Hepatocyte (in vitro differentiated cells): ENCODE results near the gene CDH11. TPM values are rescaled to one million over a fixed set of nuclear protein-coding genes. Genes with fewer than 3 reads are reported as not detected.

Source experiments
- DNase-seq: peaks from one replicate; pipeline ENCODE4 v3.0.0-alpha.2; 2016; ENCODE audit warnings: low spot score
- H2AFZ ChIP-seq: fragments of 200-600 bp; sonication (generic); 2 replicates; pipeline ENCODE4 v1.6.0; 2016; ENCODE audit warnings: antibody characterized with exemption, mild to moderate bottlenecking
- H3K27ac ChIP-seq: fragments of 200-600 bp; sonication (generic); 2 replicates; pipeline ENCODE4 v1.5.1; 2016; ENCODE audit warnings: mild to moderate bottlenecking
- H3K27me3 ChIP-seq: fragments of 200-600 bp; sonication (generic); 2 replicates; pipeline ENCODE4 v1.6.1; 2016
- H3K36me3 ChIP-seq: fragments of 200-600 bp; sonication (generic); replicated peaks from 2 replicates; pipeline ENCODE4 v1.5.1; 2016; ENCODE audit warnings: low read depth; ENCODE audit not compliant: insufficient read depth
- H3K4me1 ChIP-seq: fragments of 200-600 bp; sonication (generic); 2 replicates; pipeline ENCODE4 v1.5.1; 2016; ENCODE audit warnings: mild to moderate bottlenecking, moderate library complexity; ENCODE audit not compliant: insufficient read depth
- H3K4me2 ChIP-seq: fragments of 200-600 bp; sonication (generic); 2 replicates; pipeline ENCODE4 v1.6.0; 2016
- H3K4me3 ChIP-seq: fragments of 200-600 bp; sonication (generic); 2 replicates; pipeline ENCODE4 v1.5.1; 2016; ENCODE audit warnings: mild to moderate bottlenecking
- H3K79me2 ChIP-seq: fragments of 200-600 bp; sonication (generic); 2 replicates; pipeline ENCODE4 v1.6.0; 2017; ENCODE audit warnings: mild to moderate bottlenecking
- H3K9me2 ChIP-seq: fragments of 200-600 bp; sonication (generic); replicated peaks from 2 replicates; pipeline ENCODE4 v1.6.0; 2017; ENCODE audit warnings: mild to moderate bottlenecking; ENCODE audit not compliant: insufficient read depth
- H3K9me3 ChIP-seq: fragments of 200-600 bp; sonication (generic); 2 replicates; pipeline ENCODE4 v1.5.1; 2016; ENCODE audit warnings: low read depth, mild to moderate bottlenecking
- H4K20me1 ChIP-seq: fragments of 200-600 bp; sonication (generic); 2 replicates; pipeline ENCODE4 v1.6.0; 2016; ENCODE audit warnings: mild to moderate bottlenecking; ENCODE audit not compliant: insufficient read depth, poor library complexity, severe bottlenecking
- EZH2 ChIP-seq: fragments of 200-600 bp; sonication (generic); IDR thresholded peaks from 2 replicates; pipeline ENCODE4 v1.6.1; 2016; ENCODE audit warnings: antibody characterized with exemption, mild to moderate bottlenecking, borderline replicate concordance
- EZH2phosphoT487 ChIP-seq: fragments of 200-600 bp; sonication (generic); IDR thresholded peaks from one replicate; pipeline ENCODE4 v1.6.1; 2018; ENCODE audit warnings: antibody characterized with exemption, mild to moderate bottlenecking, low read depth, moderate library complexity; ENCODE audit not compliant: unreplicated experiment, severe bottlenecking
- WGBS: methylation state at CpG from one replicate; pipeline ENCODE4 v1.1.6; 2016; ENCODE audit warnings: low lambda C conversion rate; ENCODE audit errors: missing lambda C conversion rate; 5-methylcytosine and 5-hydroxymethylcytosine counted together
- polyA plus RNA-seq: library from polyadenylated mRNA; unstranded; fragments of >200 nt; fragmentation: Nextera tagmentation; extraction: Ambion mirVana; gene quantifications from 2 replicates; pipeline ENCODE4 v1.2.1, GENCODE V29; 2016
- total RNA-seq: library from RNA; depleted of rRNA; stranded (reverse); fragments of >200 nt; gene quantifications from 2 replicates; pipeline ENCODE4 v1.2.3, GENCODE V29; 2014
- TF ChIP-seq, protein P1 (sequence below): fragments of 200-600 bp; sonication (generic); IDR thresholded peaks from 2 replicates; pipeline ENCODE4 v1.5.1; 2016; ENCODE audit warnings: antibody characterized with exemption, mild to moderate bottlenecking; ENCODE audit not compliant: poor library complexity

CDH11 gene
- total and polyA plus RNA-seq, 2 experiments from 2014 or later, result 148 to 289 TPM

DNA sequence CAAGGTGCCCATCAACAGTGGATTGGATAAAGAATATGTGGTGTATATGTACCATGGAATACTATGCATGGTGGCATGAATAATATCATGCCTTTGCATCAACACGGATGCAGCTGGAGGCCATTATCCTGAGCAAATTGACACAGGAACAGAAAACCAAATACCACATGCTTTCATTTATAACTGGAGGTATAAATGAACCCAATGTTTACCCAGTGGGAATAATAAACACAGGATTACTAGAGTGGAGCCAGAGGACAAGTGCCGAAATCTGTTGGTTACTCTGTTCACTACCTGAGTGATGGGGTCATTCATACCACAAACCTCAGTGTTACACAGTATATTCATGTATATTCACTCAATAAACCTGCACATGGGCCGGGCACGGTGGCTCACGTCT lies 125.2 kb downstream of the CDH11 start:
- 64% methylated on average over 5 of the region's 5 CpGs for WGBS
- Histone ChIP-seq H3K4me3 (no peak overlapping the region), H3K9me3 (no peaks in the 10 kb centered on the region), H4K20me1 (no peaks in the 10 kb centered on the region), H3K79me2 (peaks cover 33% of the 10 kb centered on the region), H2AFZ (no peak overlapping the region), H3K27ac (no peak overlapping the region), H3K27me3 (no peaks in the 10 kb centered on the region), H3K36me3 (no peaks in the 10 kb centered on the region), H3K4me2 (no peak overlapping the region), H3K9me2 (no peaks in the 10 kb centered on the region), H3K4me1 (no peaks in the 10 kb centered on the region)
- no peak for TF ChIP-seq EZH2
- TF ChIP-seq, protein P1, sequence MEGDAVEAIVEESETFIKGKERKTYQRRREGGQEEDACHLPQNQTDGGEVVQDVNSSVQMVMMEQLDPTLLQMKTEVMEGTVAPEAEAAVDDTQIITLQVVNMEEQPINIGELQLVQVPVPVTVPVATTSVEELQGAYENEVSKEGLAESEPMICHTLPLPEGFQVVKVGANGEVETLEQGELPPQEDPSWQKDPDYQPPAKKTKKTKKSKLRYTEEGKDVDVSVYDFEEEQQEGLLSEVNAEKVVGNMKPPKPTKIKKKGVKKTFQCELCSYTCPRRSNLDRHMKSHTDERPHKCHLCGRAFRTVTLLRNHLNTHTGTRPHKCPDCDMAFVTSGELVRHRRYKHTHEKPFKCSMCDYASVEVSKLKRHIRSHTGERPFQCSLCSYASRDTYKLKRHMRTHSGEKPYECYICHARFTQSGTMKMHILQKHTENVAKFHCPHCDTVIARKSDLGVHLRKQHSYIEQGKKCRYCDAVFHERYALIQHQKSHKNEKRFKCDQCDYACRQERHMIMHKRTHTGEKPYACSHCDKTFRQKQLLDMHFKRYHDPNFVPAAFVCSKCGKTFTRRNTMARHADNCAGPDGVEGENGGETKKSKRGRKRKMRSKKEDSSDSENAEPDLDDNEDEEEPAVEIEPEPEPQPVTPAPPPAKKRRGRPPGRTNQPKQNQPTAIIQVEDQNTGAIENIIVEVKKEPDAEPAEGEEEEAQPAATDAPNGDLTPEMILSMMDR, result no peak
- no peak for TF ChIP-seq EZH2phosphoT487
- DNase-seq, result no peak

DNA sequence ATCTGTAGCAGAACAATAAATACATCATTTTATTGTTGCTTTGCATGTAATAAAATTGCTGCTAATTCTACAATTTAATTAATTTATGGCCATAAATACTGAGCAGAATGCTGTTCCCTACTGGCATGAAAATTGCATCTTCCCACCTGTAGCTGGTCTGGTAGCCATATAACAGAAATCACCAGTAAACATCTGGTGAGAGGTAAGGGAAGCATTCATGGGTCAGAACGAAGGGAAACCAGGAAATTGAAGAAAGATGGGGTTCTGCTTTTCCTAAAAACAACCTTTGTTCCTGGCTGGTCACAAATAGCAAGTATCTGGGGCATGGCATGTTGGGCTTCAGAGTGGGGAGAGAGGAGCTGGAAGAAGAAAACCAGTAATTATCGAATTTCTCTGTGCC lies 128.4 kb downstream of the CDH11 start:
- no peaks in the 10 kb centered on the region for H3K4me1 ChIP-seq
- H3K9me3 ChIP-seq, result no peaks in the 10 kb centered on the region
- H3K4me2 ChIP-seq, result no peak overlapping the region
- H3K79me2 ChIP-seq, result peaks cover 21% of the 10 kb centered on the region
- H3K9me2 ChIP-seq, result no peaks in the 10 kb centered on the region
- H3K27me3 ChIP-seq, result no peaks in the 10 kb centered on the region
- no peaks in the 10 kb centered on the region for H3K36me3 ChIP-seq
- no peak overlapping the region for H2AFZ ChIP-seq
- no peaks in the 10 kb centered on the region for H4K20me1 ChIP-seq
- WGBS, result 83% methylated on average over 2 of the region's 2 CpGs
- no peak for DNase-seq
- H3K27ac ChIP-seq, result no peak overlapping the region
- TF ChIP-seq, protein P1, result no peak
- TF ChIP-seq EZH2, result no peak
- no peak for TF ChIP-seq EZH2phosphoT487
- H3K4me3 ChIP-seq, result no peak overlapping the region

DNA sequence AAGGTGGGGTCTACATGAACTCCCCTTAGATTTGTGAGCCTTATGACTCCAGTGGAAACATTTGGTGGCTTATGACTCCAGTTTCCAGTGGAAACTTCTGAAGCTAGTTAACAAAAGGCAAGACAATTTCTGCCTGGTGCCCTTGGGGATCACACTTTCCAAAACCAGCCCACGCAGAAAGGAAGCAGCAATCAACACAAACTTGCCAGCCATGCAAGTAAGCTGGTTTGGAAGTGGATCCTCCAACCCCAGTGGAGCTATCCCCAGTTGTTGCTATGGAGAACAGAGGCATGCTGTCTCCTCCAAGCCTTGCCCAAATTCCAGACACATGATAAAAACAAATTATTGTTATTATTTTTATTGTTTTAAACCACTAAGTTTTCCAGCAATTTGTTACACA lies 130.9 kb downstream of the CDH11 start:
- Histone ChIP-seq H3K79me2 (peaks cover 14% of the 10 kb centered on the region), H3K27me3 (no peaks in the 10 kb centered on the region), H3K36me3 (no peaks in the 10 kb centered on the region), H3K4me1 (no peaks in the 10 kb centered on the region), H3K9me2 (no peaks in the 10 kb centered on the region), H2AFZ (no peak overlapping the region), H3K9me3 (no peaks in the 10 kb centered on the region), H3K27ac (no peak overlapping the region), H3K4me2 (no peak overlapping the region), H4K20me1 (no peaks in the 10 kb centered on the region), H3K4me3 (no peak overlapping the region)
- TF ChIP-seq EZH2 (no peak), EZH2phosphoT487 (no peak)
- TF ChIP-seq, protein P1, result no peak
- DNase-seq, result no peak
- WGBS, result 89% methylated on average over 1 of the region's 1 CpG

DNA sequence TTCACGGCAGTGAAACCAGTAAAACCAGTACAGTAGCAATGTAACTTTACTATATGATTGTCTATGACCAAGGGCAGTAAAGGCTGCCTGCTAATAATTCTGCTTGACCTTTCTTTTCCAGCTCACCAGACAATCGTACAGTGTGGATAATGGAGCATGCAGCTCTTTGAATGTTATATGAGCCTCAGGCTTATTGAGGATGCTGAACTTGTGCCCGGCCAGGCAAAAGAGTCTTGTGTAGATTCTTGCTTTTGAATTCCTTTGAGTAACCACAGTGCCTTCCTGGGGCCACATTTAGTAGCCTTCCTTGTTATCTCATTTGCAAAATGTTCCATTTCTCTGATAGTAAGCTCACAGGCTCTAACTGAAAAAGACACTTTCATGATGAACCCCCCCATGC lies 131.8 kb downstream of the CDH11 start:
- TF ChIP-seq EZH2 (no peak), EZH2phosphoT487 (no peak)
- TF ChIP-seq, protein P1, result no peak
- H3K36me3 ChIP-seq, result no peaks in the 10 kb centered on the region
- H3K4me3 ChIP-seq, result no peak overlapping the region
- no peak overlapping the region for H3K27ac ChIP-seq
- no peaks in the 10 kb centered on the region for H3K9me3 ChIP-seq
- H2AFZ ChIP-seq, result no peak overlapping the region
- H3K4me2 ChIP-seq, result no peak overlapping the region
- H3K9me2 ChIP-seq, result no peaks in the 10 kb centered on the region
- no peaks in the 10 kb centered on the region for H4K20me1 ChIP-seq
- H3K27me3 ChIP-seq, result no peaks in the 10 kb centered on the region
- DNase-seq, result no peak
- WGBS, result 78% methylated on average over 3 of the region's 3 CpGs
- H3K4me1 ChIP-seq, result no peaks in the 10 kb centered on the region
- peaks cover 6% of the 10 kb centered on the region for H3K79me2 ChIP-seq
